ENCODE results near the gene SPDYE11.
"Not testable (repeated sequence)": the region's sequence is repeated elsewhere in the genome, so short reads cannot be mapped to it uniquely, and the experiment has no call there.

DNA sequence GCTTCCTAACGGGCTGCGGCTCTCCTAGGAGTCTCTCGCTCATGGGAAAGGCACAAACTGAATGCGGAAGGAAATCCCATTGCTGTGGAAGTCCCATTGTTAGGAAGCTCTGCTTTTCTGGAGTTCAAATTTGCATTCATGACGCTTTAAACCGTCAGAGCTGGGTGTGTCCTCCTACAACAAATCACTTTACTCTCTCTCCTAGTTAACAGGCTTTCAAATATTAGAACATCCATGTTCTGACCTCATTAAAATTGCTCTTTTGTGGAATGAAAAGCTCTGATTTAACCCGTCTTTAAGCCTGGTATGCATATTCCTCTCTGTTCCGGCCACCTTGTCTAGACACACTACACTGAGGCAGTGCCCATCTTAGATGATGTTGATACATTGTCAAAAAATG is at the start of gene SPDYE11:
- not testable (repeated sequence) for TF ChIP-seq POLR2A (IDR thresholded peaks at IDR 0.05)
- TF ChIP-seq, protein P1, sequence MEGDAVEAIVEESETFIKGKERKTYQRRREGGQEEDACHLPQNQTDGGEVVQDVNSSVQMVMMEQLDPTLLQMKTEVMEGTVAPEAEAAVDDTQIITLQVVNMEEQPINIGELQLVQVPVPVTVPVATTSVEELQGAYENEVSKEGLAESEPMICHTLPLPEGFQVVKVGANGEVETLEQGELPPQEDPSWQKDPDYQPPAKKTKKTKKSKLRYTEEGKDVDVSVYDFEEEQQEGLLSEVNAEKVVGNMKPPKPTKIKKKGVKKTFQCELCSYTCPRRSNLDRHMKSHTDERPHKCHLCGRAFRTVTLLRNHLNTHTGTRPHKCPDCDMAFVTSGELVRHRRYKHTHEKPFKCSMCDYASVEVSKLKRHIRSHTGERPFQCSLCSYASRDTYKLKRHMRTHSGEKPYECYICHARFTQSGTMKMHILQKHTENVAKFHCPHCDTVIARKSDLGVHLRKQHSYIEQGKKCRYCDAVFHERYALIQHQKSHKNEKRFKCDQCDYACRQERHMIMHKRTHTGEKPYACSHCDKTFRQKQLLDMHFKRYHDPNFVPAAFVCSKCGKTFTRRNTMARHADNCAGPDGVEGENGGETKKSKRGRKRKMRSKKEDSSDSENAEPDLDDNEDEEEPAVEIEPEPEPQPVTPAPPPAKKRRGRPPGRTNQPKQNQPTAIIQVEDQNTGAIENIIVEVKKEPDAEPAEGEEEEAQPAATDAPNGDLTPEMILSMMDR (IDR thresholded peaks at IDR 0.05), result not testable (repeated sequence)

Measured in tibial nerve (tissue), 3 donors.